HepG2 (cell line): ENCODE measurements around the gene FAM193A.

ENCODE experiments used
- ATF6 ChIP-seq: sonication (generic); formaldehyde crosslinking; conservative IDR thresholded peaks from 2 replicates; pipeline ENCODE4 v1.4.0; 2020; ENCODE audit warnings: missing genetic modification reagents
- CEBPG ChIP-seq: IDR thresholded peaks from 2 replicates; pipeline ENCODE4 v1.6.1; 2016
- CTCF ChIP-seq: sonication (generic); formaldehyde crosslinking; IDR thresholded peaks from 2 replicates; pipeline ENCODE4 v1.5.0; 2020; ENCODE audit warnings: mild to moderate bottlenecking, missing genetic modification reagents, moderate library complexity
- KAT2B ChIP-seq: fragments of 150-350 bp; IDR thresholded peaks from 2 replicates; pipeline ENCODE4 v1.6.1; 2014; ENCODE audit warnings: low read depth, low read length, borderline replicate concordance
- PRMT3 ChIP-seq: sonication (generic); formaldehyde crosslinking; IDR thresholded peaks from 2 replicates; pipeline ENCODE4 v1.8.1; 2022; ENCODE audit warnings: low read depth, mild to moderate bottlenecking, moderate library complexity, missing genetic modification reagents, borderline replicate concordance
- REPIN1 ChIP-seq: sonication (generic); formaldehyde crosslinking; IDR thresholded peaks from 2 replicates; pipeline ENCODE4 v1.8.0; 2022; ENCODE audit warnings: missing genetic modification reagents, low read depth, mild to moderate bottlenecking, borderline replicate concordance
- SETDB1 ChIP-seq: sonication (generic); formaldehyde crosslinking; IDR thresholded peaks from 2 replicates; pipeline ENCODE4 v1.5.1; 2020; ENCODE audit warnings: missing genetic modification reagents, mild to moderate bottlenecking, borderline replicate concordance
- SIN3A ChIP-seq: IDR thresholded peaks from 2 replicates; pipeline ENCODE4 v1.6.1; 2011; ENCODE audit warnings: low read depth, mild to moderate bottlenecking, control low read depth, low read length, borderline replicate concordance
- SUZ12 ChIP-seq: fragments of 150-350 bp; IDR thresholded peaks from 2 replicates; pipeline ENCODE4 v1.6.1; 2014; ENCODE audit warnings: low read depth, low read length
- TOPORS ChIP-seq: sonication (generic); formaldehyde crosslinking; IDR thresholded peaks from 2 replicates; pipeline ENCODE4 v1.8.0; 2023; ENCODE audit warnings: mild to moderate bottlenecking, missing genetic modification reagents
- ZNF33B ChIP-seq: sonication (generic); formaldehyde crosslinking; IDR thresholded peaks from 2 replicates; pipeline ENCODE4 v1.5.1; 2020; ENCODE audit warnings: mild to moderate bottlenecking, missing genetic modification reagents
- ZNF350 ChIP-seq: sonication (generic); formaldehyde crosslinking; IDR thresholded peaks from 2 replicates; pipeline ENCODE4 v1.4.0; 2020; ENCODE audit warnings: mild to moderate bottlenecking, low read depth, missing genetic modification reagents, borderline replicate concordance
- ZNF619 ChIP-seq: sonication (generic); formaldehyde crosslinking; IDR thresholded peaks from 2 replicates; pipeline ENCODE4 v1.4.0; 2020; ENCODE audit warnings: mild to moderate bottlenecking, missing genetic modification reagents

DNA sequence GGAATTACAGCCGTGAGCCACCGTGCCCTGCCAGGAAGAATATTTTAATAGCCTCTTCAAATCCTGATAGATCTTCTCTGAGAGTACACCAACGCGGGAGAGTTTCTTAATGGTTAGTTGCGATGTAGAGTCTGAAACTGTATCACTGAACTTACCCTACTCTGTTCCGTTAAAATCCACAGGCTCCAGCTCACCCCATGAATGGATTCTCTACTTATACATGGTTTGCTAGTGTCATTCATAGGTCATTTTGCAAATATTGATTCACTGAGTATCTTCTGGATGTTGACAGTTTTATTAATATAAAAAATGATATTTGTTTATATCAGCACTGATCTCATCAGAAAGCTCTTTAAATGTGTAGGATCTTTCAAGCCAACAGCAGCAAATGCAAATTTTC lies 99.9 kb downstream of the FAM193A start:
- TF ChIP-seq CTCF: no peak
- no peak for TF ChIP-seq CEBPG (CRISPR knock-in tag)
- no peak for TF ChIP-seq KAT2B
- TF ChIP-seq TOPORS (CRISPR knock-in tag): no peak
- no peak for TF ChIP-seq SUZ12
- no peak for TF ChIP-seq PRMT3 (CRISPR knock-in tag)
- no peak for TF ChIP-seq ZNF350 (CRISPR knock-in tag)
- no peak for TF ChIP-seq SETDB1 (CRISPR knock-in tag)
- no peak for TF ChIP-seq REPIN1 (CRISPR knock-in tag)
- no peak for TF ChIP-seq ZNF33B (CRISPR knock-in tag)
- no peak for TF ChIP-seq ATF6 (CRISPR knock-in tag)
- TF ChIP-seq ZNF619 (CRISPR knock-in tag): no peak
- TF ChIP-seq SIN3A: no peak
